ENCODE results near the gene RPP25. TPM values are rescaled to one million over a fixed set of nuclear protein-coding genes. Genes with fewer than 3 reads are reported as not detected.

Gene RPP25
- total and polyA plus RNA-seq, 3 experiments from 2014 or later: 2.5 to 7.4 (median 6.1) TPM

GRCh38 chr15:74978077-74978476, 21.5 kb upstream of the RPP25 start:
- DNase-seq: no peak
- H3K27ac Mint-ChIP-seq: peak overlapping the region in 1 of 8 donors; percentile 18
- ChIA-PET POLR2A (no interaction called here), CTCF (no interaction called here)
- H3K4me1 Mint-ChIP-seq: no peaks in the 10 kb centered on the region
- H3K27me3 Mint-ChIP-seq: peaks cover 10 to 24% of the 10 kb centered on the region in 2 donors
- Histone ChIP-seq H3K4me3 (ENCODE audit: low read length) (no peak overlapping the region), H3K27ac (ENCODE audit: low read depth, low read length) (no peak overlapping the region), H3K9me3 (ENCODE audit: low read length) (no peaks in the 10 kb centered on the region), H3K27me3 (ENCODE audit: insufficient read depth, low read length, poor library complexity, severe bottlenecking) (no peaks in the 10 kb centered on the region), H3K36me3 (ENCODE audit: insufficient read depth, low read length) (no peaks in the 10 kb centered on the region), H3K4me1 (ENCODE audit: insufficient read depth, low read length) (no peaks in the 10 kb centered on the region)
- H3K4me3 Mint-ChIP-seq: no peak overlapping the region
- H3K36me3 Mint-ChIP-seq: no peaks in the 10 kb centered on the region
- H3K9me3 Mint-ChIP-seq: no peaks in the 10 kb centered on the region

- Histone ChIP-seq H3K27ac (ENCODE audit: low read depth, low read length) (no peak overlapping the region), H3K9me3 (ENCODE audit: low read length) (no peaks in the 10 kb centered on the region), H3K36me3 (ENCODE audit: insufficient read depth, low read length) (no peaks in the 10 kb centered on the region), H3K27me3 (ENCODE audit: insufficient read depth, low read length, poor library complexity, severe bottlenecking) (no peaks in the 10 kb centered on the region), H3K4me1 (ENCODE audit: insufficient read depth, low read length) (no peaks in the 10 kb centered on the region), H3K4me3 (ENCODE audit: low read length) (no peak overlapping the region)
- H3K9me3 Mint-ChIP-seq: no peaks in the 10 kb centered on the region
- ChIA-PET POLR2A (no interaction called here), CTCF (no interaction called here)
- no peaks in the 10 kb centered on the region for H3K36me3 Mint-ChIP-seq
- peak overlapping the region in 1 of 8 donors; percentile 18 for H3K27ac Mint-ChIP-seq
- DNase-seq: no peak
- H3K27me3 Mint-ChIP-seq: peaks cover 14 to 28% of the 10 kb centered on the region in 2 donors
- H3K4me3 Mint-ChIP-seq: no peak overlapping the region
- H3K4me1 Mint-ChIP-seq: no peaks in the 10 kb centered on the region
These were observed 21.0 kb upstream of the RPP25 start for GRCh38 chr15:74977599-74977998.

- Mint-ChIP-seq H3K4me3 (no peak overlapping the region), H3K4me1 (no peaks in the 10 kb centered on the region), H3K27ac (no peak overlapping the region), H3K27me3 (peaks cover 11 to 26% of the 10 kb centered on the region in 2 donors), H3K36me3 (no peaks in the 10 kb centered on the region), H3K9me3 (no peaks in the 10 kb centered on the region)
- CTCF ChIA-PET: no interaction called here
- no peaks in the 10 kb centered on the region for H3K27me3 ChIP-seq (ENCODE audit: insufficient read depth, low read length, poor library complexity, severe bottlenecking)
- H3K9me3 ChIP-seq (ENCODE audit: low read length): no peaks in the 10 kb centered on the region
- H3K4me3 ChIP-seq (ENCODE audit: low read length): no peak overlapping the region
- H3K27ac ChIP-seq (ENCODE audit: low read depth, low read length): no peak overlapping the region
- no peaks in the 10 kb centered on the region for H3K4me1 ChIP-seq (ENCODE audit: insufficient read depth, low read length)
- no peak for DNase-seq
- H3K36me3 ChIP-seq (ENCODE audit: insufficient read depth, low read length): no peaks in the 10 kb centered on the region
- POLR2A ChIA-PET: no interaction called here
These were observed 19.6 kb upstream of the RPP25 start for GRCh38 chr15:74976159-74976558.

GRCh38 chr15:74967670-74968069, 11.1 kb upstream of the RPP25 start:
- ChIA-PET CTCF (interaction anchor here (0.8 kb wide), 1 partner anchor 10 kb away, joined by 3 read pairs; the partner anchor contains the start of gene RPP25), POLR2A (interaction anchor here (0.7 kb wide), 1 partner anchor 11 kb away, joined by 6 read pairs; no protein-coding TSS in a partner anchor)
- H3K27ac ChIP-seq (ENCODE audit: low read depth, low read length): no peak overlapping the region
- Mint-ChIP-seq H3K9me3 (no peaks in the 10 kb centered on the region), H3K36me3 (no peaks in the 10 kb centered on the region), H3K4me1 (no peaks in the 10 kb centered on the region), H3K4me3 (no peak overlapping the region), H3K27ac (no peak overlapping the region), H3K27me3 (peaks cover 1 to 2% of the 10 kb centered on the region in 2 donors)
- no peak overlapping the region for H3K4me3 ChIP-seq (ENCODE audit: low read length)
- H3K4me1 ChIP-seq (ENCODE audit: insufficient read depth, low read length): no peaks in the 10 kb centered on the region
- H3K27me3 ChIP-seq (ENCODE audit: insufficient read depth, low read length, poor library complexity, severe bottlenecking): no peaks in the 10 kb centered on the region
- no peaks in the 10 kb centered on the region for H3K36me3 ChIP-seq (ENCODE audit: insufficient read depth, low read length)
- no peak for DNase-seq
- no peaks in the 10 kb centered on the region for H3K9me3 ChIP-seq (ENCODE audit: low read length)

GRCh38 chr15:74964794-74965193, 8.2 kb upstream of the RPP25 start:
- no peaks in the 10 kb centered on the region for H3K9me3 ChIP-seq (ENCODE audit: low read length)
- ChIA-PET POLR2A (no interaction called here), CTCF (no interaction called here)
- H3K36me3 ChIP-seq (ENCODE audit: insufficient read depth, low read length): no peaks in the 10 kb centered on the region
- H3K4me1 Mint-ChIP-seq: no peaks in the 10 kb centered on the region
- no peaks in the 10 kb centered on the region for H3K36me3 Mint-ChIP-seq
- H3K27ac Mint-ChIP-seq: peak overlapping the region in 1 of 8 donors; percentile 72
- H3K4me1 ChIP-seq (ENCODE audit: insufficient read depth, low read length): no peaks in the 10 kb centered on the region
- no peak overlapping the region for H3K4me3 ChIP-seq (ENCODE audit: low read length)
- H3K4me3 Mint-ChIP-seq: no peak overlapping the region
- no peaks in the 10 kb centered on the region for H3K9me3 Mint-ChIP-seq
- no peak for DNase-seq
- peaks cover 4% of the 10 kb centered on the region for H3K27me3 ChIP-seq (ENCODE audit: insufficient read depth, low read length, poor library complexity, severe bottlenecking)
- H3K27ac ChIP-seq (ENCODE audit: low read depth, low read length): no peak overlapping the region
- peaks cover 5 to 11% of the 10 kb centered on the region in 2 donors for H3K27me3 Mint-ChIP-seq

GRCh38 chr15:74963213-74963612, 6.6 kb upstream of the RPP25 start:
- peaks cover 18 to 26% of the 10 kb centered on the region in 2 donors for H3K27me3 Mint-ChIP-seq
- CTCF ChIA-PET: interaction anchor here (1.3 kb wide), 1 partner anchor 192 kb away, joined by 3 read pairs; no protein-coding TSS in a partner anchor
- peaks cover 20% of the 10 kb centered on the region for H3K27me3 ChIP-seq (ENCODE audit: insufficient read depth, low read length, poor library complexity, severe bottlenecking)

GRCh38 chr15:74962671-74963070, 6.1 kb upstream of the RPP25 start:
- no peaks in the 10 kb centered on the region for H3K36me3 ChIP-seq (ENCODE audit: insufficient read depth, low read length)
- H3K4me1 ChIP-seq (ENCODE audit: insufficient read depth, low read length): peaks cover 11% of the 10 kb centered on the region
- no peak for DNase-seq
- ChIA-PET POLR2A (no interaction called here), CTCF (interaction anchor here (1.3 kb wide), 1 partner anchor 191 kb away, joined by 3 read pairs; no protein-coding TSS in a partner anchor)
- Mint-ChIP-seq H3K36me3 (no peaks in the 10 kb centered on the region), H3K9me3 (no peaks in the 10 kb centered on the region), H3K4me3 (no peak overlapping the region), H3K4me1 (peaks cover 15 to 20% (median 16%) of the 10 kb centered on the region in 3 donors), H3K27me3 (peaks cover 22 to 32% of the 10 kb centered on the region in 2 donors), H3K27ac (no peak overlapping the region)
- peaks cover 24% of the 10 kb centered on the region for H3K27me3 ChIP-seq (ENCODE audit: insufficient read depth, low read length, poor library complexity, severe bottlenecking)
- no peak overlapping the region for H3K4me3 ChIP-seq (ENCODE audit: low read length)
- no peaks in the 10 kb centered on the region for H3K9me3 ChIP-seq (ENCODE audit: low read length)
- H3K27ac ChIP-seq (ENCODE audit: low read depth, low read length): no peak overlapping the region

More at GRCh38 chr15:74963213-74963612, 6.6 kb upstream of the RPP25 start:
- Histone ChIP-seq H3K27ac (ENCODE audit: low read depth, low read length) (no peak overlapping the region), H3K9me3 (ENCODE audit: low read length) (no peaks in the 10 kb centered on the region), H3K4me1 (ENCODE audit: insufficient read depth, low read length) (peaks cover 7% of the 10 kb centered on the region), H3K36me3 (ENCODE audit: insufficient read depth, low read length) (no peaks in the 10 kb centered on the region), H3K4me3 (ENCODE audit: low read length) (no peak overlapping the region)
- Mint-ChIP-seq H3K36me3 (no peaks in the 10 kb centered on the region), H3K4me1 (peaks cover 11 to 15% (median 12%) of the 10 kb centered on the region in 3 donors), H3K9me3 (no peaks in the 10 kb centered on the region), H3K4me3 (no peak overlapping the region), H3K27ac (no peak overlapping the region)
- no peak for DNase-seq
- POLR2A ChIA-PET: no interaction called here

GRCh38 chr15:74962219-74962618, 5.6 kb upstream of the RPP25 start:
- POLR2A ChIA-PET: no interaction called here
- peaks cover 16% of the 10 kb centered on the region for H3K4me1 ChIP-seq (ENCODE audit: insufficient read depth, low read length)

More at GRCh38 chr15:74962219-74962618, 5.6 kb upstream of the RPP25 start:
- Histone ChIP-seq H3K27ac (ENCODE audit: low read depth, low read length) (no peak overlapping the region), H3K36me3 (ENCODE audit: insufficient read depth, low read length) (no peaks in the 10 kb centered on the region), H3K4me3 (ENCODE audit: low read length) (no peak overlapping the region), H3K9me3 (ENCODE audit: low read length) (no peaks in the 10 kb centered on the region), H3K27me3 (ENCODE audit: insufficient read depth, low read length, poor library complexity, severe bottlenecking) (peaks cover 29% of the 10 kb centered on the region)
- Mint-ChIP-seq H3K27ac (no peak overlapping the region), H3K36me3 (no peaks in the 10 kb centered on the region), H3K9me3 (no peaks in the 10 kb centered on the region), H3K4me3 (no peak overlapping the region), H3K4me1 (peaks cover 16 to 20% (median 19%) of the 10 kb centered on the region in 3 donors), H3K27me3 (peaks cover 22 to 36% of the 10 kb centered on the region in 2 donors)
- CTCF ChIA-PET: no interaction called here
- no peak for DNase-seq

All from CD8-positive, alpha-beta memory T cell (primary cell).